Measurements from ENCODE around the gene ZC3H18. TPM values are rescaled to one million over a fixed set of nuclear protein-coding genes. Genes with fewer than 3 reads are reported as not detected.

The ZC3H18 gene
- total RNA-seq, 1 donor from 2014 or later = 18.4 TPM

DNA sequence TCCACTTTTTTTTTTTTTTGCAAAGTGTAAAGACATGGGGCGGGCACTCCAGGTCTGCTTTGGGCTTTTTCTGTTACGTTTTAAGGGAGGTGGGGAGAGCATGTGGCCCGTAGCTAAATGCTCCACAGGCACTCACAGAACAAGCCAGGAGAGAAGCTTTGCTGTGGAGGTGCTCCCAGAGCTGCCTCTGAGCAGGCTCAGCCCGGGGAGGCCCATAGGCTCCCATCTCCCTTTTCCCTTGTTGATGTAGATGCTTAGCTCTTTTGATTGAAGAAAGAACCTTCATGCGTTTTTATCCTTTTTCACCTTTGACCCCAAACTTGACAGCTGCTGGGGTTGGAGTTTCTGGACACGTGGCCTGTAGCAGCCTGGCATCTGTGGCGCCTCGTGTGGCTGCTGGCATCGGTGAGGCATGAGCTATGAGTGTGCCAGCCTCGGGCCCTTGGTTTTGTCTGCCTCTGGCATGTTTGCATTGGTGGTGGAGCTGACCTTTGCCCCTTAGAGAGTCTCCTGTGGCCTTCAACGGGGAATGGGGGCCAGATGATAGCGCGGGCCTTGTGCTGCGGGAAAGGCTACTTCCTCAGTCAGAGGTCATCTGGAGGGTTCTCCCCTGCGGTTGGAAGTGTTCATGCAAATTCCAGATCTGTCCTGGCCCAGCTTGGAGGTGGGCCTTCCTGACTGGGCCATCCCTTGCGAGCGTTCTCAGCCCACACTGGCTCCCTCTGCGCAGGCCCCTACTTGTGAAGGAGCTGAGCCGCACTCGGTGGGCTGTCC lies 48.2 kb downstream of the ZC3H18 start:
- no peak for DNase-seq (ENCODE audit: extremely low spot score in 2 of 2)
- intact Hi-C loops (cut with DNase I) = no loop called here
- TF ChIP-seq, protein P1, sequence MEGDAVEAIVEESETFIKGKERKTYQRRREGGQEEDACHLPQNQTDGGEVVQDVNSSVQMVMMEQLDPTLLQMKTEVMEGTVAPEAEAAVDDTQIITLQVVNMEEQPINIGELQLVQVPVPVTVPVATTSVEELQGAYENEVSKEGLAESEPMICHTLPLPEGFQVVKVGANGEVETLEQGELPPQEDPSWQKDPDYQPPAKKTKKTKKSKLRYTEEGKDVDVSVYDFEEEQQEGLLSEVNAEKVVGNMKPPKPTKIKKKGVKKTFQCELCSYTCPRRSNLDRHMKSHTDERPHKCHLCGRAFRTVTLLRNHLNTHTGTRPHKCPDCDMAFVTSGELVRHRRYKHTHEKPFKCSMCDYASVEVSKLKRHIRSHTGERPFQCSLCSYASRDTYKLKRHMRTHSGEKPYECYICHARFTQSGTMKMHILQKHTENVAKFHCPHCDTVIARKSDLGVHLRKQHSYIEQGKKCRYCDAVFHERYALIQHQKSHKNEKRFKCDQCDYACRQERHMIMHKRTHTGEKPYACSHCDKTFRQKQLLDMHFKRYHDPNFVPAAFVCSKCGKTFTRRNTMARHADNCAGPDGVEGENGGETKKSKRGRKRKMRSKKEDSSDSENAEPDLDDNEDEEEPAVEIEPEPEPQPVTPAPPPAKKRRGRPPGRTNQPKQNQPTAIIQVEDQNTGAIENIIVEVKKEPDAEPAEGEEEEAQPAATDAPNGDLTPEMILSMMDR (IDR thresholded peaks at IDR 0.05) = no peak
- TF ChIP-seq POLR2AphosphoS5 (IDR thresholded peaks at IDR 0.05; ENCODE audit: insufficient read depth in 1 of 2, low read depth in 1 of 2) (no peak), POLR2A (IDR thresholded peaks at IDR 0.05) (no peak)
- Histone ChIP-seq H3K4me1 (peaks cover 4% of the 10 kb centered on the region), H3K9me3 (no peaks in the 10 kb centered on the region), H3K27me3 (no peaks in the 10 kb centered on the region), H3K27ac (no peak overlapping the region), H3K4me3 (no peak overlapping the region), H3K36me3 (peaks cover 0 to 15% of the 10 kb centered on the region in 2 donors)

DNA sequence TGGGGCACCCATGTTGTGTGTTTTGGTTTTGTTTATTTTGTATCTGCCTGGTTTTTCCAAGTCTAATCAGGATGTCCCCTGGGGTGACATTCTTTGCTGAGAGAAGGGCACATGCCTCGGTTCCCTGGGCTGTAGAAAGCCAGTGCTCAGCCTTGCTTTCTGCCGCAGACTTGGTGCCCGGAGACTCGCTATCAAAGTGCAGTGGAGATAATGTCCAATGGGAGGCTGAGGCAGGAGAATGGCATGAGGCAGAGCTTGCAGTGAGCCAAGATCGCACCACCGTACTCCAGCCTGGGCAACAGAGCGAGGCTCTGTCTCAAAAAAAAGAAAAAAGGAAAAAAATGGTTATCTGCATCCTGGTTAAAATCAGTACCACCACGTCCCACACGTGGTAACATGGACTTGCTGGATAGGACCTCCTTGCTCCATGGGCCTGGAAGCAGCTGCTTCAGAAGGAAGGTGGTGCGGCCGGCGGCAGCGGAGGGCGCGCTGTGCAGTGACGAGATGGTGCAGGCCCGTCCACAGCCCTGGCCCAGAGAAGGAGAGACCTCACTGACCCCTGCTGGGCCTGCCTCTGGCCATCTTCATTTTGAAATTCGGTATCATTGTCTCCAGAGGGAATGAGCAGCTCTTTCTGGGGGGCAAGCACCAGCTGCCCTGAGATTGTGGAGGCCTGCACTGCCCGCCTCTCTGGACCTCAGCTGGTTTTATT lies 48.9 kb downstream of the ZC3H18 start:
- Histone ChIP-seq H3K9me3 (no peaks in the 10 kb centered on the region), H3K4me1 (peaks cover 4% of the 10 kb centered on the region), H3K36me3 (peaks cover 0 to 22% of the 10 kb centered on the region in 2 donors), H3K4me3 (no peak overlapping the region), H3K27me3 (no peaks in the 10 kb centered on the region), H3K27ac (no peak overlapping the region)
- no peak for TF ChIP-seq POLR2AphosphoS5 (IDR thresholded peaks at IDR 0.05; ENCODE audit: insufficient read depth in 1 of 2, low read depth in 1 of 2)
- no peak for TF ChIP-seq POLR2A (IDR thresholded peaks at IDR 0.05)
- TF ChIP-seq, protein P1 (IDR thresholded peaks at IDR 0.05) = no peak
- DNase-seq (ENCODE audit: extremely low spot score in 2 of 2) = no peak
- intact Hi-C loops (cut with DNase I) = no loop called here

DNA sequence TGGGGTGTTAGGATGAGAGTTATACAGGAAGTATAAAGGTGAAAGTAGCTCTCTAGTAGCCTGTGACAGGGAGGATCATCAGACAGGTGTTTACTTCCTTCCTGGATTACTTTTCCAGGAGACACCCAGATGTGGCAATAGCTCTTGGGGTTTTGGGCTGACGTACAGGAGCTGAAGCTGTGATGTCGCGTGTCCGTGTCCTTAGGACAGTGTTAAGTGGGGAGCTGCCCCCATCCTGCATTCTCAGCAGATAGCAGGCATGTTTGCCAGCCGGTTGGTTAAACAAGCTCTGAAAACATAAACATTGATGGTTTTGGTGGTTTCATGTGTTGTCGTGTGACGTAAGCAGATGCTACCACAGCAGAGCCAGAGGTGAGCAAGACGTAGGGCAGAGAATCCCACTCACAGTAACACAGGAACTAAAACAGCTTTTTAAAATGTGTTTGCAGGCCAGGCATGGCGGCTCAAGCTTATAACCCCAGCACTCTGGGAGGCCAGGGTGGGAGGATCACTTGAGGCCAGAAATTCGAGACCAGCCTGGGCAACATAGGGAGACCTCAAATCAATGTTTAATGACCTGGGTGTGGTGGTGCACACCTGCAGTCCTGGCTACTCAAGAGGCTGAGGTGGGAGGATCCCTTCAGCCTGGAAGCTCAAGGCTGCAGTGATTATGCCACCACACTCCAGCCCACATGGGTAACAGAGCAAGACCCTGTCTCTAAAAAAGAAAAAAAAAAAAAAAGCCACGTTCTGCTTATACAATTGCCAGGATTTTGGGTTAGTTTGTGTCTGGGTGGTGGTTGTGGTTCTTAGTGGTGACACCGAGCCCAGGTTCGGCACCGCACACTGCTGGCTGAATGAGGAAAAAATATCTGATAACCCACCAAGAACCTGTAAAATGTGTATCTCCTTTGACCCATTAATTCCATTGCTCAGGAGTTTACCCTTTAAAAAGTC lies 49.9 kb downstream of the ZC3H18 start:
- no peak overlapping the region for H3K27ac ChIP-seq
- intact Hi-C loops (cut with DNase I) = no loop called here
- DNase-seq (ENCODE audit: extremely low spot score in 2 of 2) = no peak

DNA sequence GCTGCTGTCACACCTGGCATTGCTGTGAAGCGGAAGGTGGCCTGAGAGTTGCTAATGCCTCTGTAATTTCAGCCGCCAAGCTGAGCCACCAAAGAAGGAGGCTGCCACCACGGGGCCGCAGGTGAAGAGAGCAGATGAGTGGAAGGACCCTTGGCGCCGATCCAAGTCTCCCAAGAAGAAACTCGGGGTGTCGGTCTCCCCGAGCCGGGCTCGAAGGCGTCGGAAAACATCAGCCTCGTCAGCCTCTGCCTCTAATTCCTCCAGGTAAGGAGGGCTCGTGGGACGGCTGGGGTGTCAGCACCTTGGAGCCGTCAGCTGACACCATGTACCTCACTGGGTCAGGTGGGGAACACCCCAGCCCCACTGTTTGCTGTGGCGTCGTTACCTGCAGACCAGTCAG lies 51.9 kb downstream of the ZC3H18 start:
- no peak for DNase-seq (ENCODE audit: extremely low spot score in 2 of 2)
- intact Hi-C loops (cut with DNase I) = no loop called here
- Histone ChIP-seq H3K9me3 (no peaks in the 10 kb centered on the region), H3K4me3 (no peak overlapping the region), H3K36me3 (peaks cover 0 to 50% of the 10 kb centered on the region in 2 donors), H3K27ac (no peak overlapping the region), H3K4me1 (peaks cover 4% of the 10 kb centered on the region), H3K27me3 (no peaks in the 10 kb centered on the region)
- TF ChIP-seq, protein P1 (IDR thresholded peaks at IDR 0.05) = no peak
- TF ChIP-seq POLR2A (IDR thresholded peaks at IDR 0.05) (no peak), POLR2AphosphoS5 (IDR thresholded peaks at IDR 0.05; ENCODE audit: insufficient read depth in 1 of 2, low read depth in 1 of 2) (no peak)

More for the DNA sequence above, 49.9 kb downstream of the ZC3H18 start:
- no peaks in the 10 kb centered on the region for H3K27me3 ChIP-seq
- H3K9me3 ChIP-seq = no peaks in the 10 kb centered on the region
- H3K36me3 ChIP-seq = peaks cover 0 to 33% of the 10 kb centered on the region in 2 donors
- no peak overlapping the region for H3K4me3 ChIP-seq
- TF ChIP-seq, protein P1 (IDR thresholded peaks at IDR 0.05) = no peak
- TF ChIP-seq POLR2AphosphoS5 (IDR thresholded peaks at IDR 0.05; ENCODE audit: insufficient read depth in 1 of 2, low read depth in 1 of 2) (no peak), POLR2A (IDR thresholded peaks at IDR 0.05) (no peak)
- peaks cover 4% of the 10 kb centered on the region for H3K4me1 ChIP-seq
